ENCODE results near the gene ZNF324. TPM values are rescaled to one million over a fixed set of nuclear protein-coding genes. Genes with fewer than 3 reads are reported as not detected.

The ZNF324 gene
- total RNA-seq, 1 donor from 2014 or later: 10.5 TPM

DNA sequence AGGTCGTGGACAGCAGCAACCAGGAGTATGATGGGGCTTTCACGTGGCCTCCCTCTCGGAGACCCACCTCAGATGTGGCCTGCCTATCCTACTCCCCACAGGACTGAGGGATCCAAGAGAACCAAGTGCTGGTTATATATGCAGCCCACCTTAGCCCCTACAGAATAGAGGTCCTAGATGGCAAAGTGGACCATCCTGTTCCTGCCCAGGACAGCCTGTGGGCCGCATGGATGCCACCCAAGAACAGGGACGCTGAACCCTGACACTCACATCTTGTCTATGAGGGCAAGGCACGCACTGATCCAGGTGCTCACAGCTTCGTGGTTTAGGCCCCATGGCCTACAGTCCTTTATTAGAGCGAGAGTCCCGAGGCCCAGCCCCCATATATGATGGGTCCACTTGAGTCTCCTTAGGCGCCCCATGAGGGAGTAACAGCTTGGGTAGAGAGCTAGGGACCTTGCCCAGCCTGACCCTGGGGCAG, 46.4 kb downstream of the ZNF324 start:
- peaks cover 7% of the 10 kb centered on the region for H3K36me3 Mint-ChIP-seq (ENCODE audit: low read depth, unreplicated experiment)
- no peak overlapping the region for H3K27ac Mint-ChIP-seq (ENCODE audit: unreplicated experiment)
- H3K4me3 Mint-ChIP-seq (ENCODE audit: unreplicated experiment): no peak overlapping the region
- H3K4me1 Mint-ChIP-seq (ENCODE audit: unreplicated experiment): peaks cover 8% of the 10 kb centered on the region
- no peaks in the 10 kb centered on the region for H3K9me3 Mint-ChIP-seq (ENCODE audit: unreplicated experiment)
- H3K27me3 Mint-ChIP-seq (ENCODE audit: unreplicated experiment): peaks cover 21% of the 10 kb centered on the region
- TF ChIP-seq, protein P1, sequence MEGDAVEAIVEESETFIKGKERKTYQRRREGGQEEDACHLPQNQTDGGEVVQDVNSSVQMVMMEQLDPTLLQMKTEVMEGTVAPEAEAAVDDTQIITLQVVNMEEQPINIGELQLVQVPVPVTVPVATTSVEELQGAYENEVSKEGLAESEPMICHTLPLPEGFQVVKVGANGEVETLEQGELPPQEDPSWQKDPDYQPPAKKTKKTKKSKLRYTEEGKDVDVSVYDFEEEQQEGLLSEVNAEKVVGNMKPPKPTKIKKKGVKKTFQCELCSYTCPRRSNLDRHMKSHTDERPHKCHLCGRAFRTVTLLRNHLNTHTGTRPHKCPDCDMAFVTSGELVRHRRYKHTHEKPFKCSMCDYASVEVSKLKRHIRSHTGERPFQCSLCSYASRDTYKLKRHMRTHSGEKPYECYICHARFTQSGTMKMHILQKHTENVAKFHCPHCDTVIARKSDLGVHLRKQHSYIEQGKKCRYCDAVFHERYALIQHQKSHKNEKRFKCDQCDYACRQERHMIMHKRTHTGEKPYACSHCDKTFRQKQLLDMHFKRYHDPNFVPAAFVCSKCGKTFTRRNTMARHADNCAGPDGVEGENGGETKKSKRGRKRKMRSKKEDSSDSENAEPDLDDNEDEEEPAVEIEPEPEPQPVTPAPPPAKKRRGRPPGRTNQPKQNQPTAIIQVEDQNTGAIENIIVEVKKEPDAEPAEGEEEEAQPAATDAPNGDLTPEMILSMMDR (IDR thresholded peaks at IDR 0.05; ENCODE audit: unreplicated experiment): no peak
- DNase-seq (ENCODE audit: low spot score): no peak

DNA sequence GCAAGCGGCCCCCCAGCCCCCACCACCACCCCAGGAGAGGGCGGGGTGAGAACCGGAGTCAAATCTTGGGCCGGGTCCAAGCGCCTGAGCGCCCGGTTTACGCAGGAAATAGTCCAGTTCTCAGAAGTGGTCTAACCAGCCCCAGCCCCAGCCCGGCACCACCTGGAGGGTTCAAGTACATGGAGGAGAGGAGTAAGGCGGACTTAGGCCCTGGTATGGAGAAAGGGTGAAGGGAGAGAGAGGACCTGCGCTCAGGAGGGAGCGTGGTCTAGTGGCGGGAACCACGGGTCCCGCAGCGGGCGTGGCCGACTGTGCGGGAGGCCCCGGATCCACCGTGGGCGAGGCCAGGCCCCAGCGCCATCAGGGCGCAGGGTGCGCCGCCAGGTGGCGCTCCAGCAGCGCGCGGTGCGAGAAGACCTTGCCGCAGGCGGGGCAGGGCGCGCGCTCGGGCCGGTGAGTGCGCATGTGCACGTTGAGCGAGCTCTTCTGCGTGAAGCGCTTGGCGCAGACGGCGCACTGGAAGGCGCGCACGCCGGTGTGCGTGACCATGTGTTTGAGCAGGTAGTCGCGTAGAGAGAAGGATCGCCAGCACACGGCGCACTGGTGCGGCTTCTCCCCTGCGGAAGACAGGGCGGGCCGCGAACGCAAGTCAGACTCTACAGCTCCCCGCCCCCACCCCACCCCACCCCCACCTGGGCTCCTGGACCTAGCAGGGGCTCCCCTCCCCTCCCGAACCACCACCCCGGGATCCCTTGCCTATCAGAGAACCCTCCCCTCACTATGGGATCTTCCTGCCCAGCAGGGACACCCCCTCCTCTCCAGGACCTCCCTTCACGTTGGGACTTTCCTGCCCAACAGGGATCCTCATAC, 47.0 kb downstream of the ZNF324 start:
- H3K9me3 Mint-ChIP-seq (ENCODE audit: unreplicated experiment): no peaks in the 10 kb centered on the region
- no peak overlapping the region for H3K27ac Mint-ChIP-seq (ENCODE audit: unreplicated experiment)
- peak overlapping the region; percentile 83 for H3K4me3 Mint-ChIP-seq (ENCODE audit: unreplicated experiment)
- peaks cover 24% of the 10 kb centered on the region for H3K27me3 Mint-ChIP-seq (ENCODE audit: unreplicated experiment)
- peaks cover 11% of the 10 kb centered on the region for H3K36me3 Mint-ChIP-seq (ENCODE audit: low read depth, unreplicated experiment)
- TF ChIP-seq, protein P1 (IDR thresholded peaks at IDR 0.05; ENCODE audit: unreplicated experiment): peak; percentile 93
- DNase-seq (ENCODE audit: low spot score): peak; percentile 97
- peaks cover 15% of the 10 kb centered on the region for H3K4me1 Mint-ChIP-seq (ENCODE audit: unreplicated experiment)

DNA sequence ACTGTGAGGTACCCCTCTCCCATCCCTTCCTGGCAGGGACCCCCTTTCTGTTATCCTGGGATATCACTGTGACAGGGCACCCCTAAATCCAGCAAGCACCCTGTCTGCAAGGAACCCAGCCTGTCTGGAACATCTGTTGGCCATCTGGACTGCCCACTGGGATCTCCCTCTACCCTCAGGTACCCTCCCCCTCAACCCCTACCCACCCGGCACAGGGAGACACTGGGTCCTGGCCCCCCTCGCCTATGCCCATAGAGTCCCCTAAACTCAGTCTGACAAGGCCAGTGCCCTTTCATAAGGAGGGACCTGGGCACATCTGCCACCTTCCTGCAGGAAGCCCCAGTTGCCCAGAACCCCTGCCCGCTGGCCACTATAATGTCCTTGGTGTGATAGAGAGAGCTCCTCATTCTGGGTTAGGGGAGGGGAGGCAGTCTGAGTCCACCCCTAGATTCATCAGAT, 47.7 kb downstream of the ZNF324 start:
- TF ChIP-seq, protein P1 (IDR thresholded peaks at IDR 0.05; ENCODE audit: unreplicated experiment): no peak
- peaks cover 20% of the 10 kb centered on the region for H3K4me1 Mint-ChIP-seq (ENCODE audit: unreplicated experiment)
- peaks cover 13% of the 10 kb centered on the region for H3K36me3 Mint-ChIP-seq (ENCODE audit: low read depth, unreplicated experiment)
- no peak overlapping the region for H3K27ac Mint-ChIP-seq (ENCODE audit: unreplicated experiment)
- no peaks in the 10 kb centered on the region for H3K9me3 Mint-ChIP-seq (ENCODE audit: unreplicated experiment)
- peak overlapping the region; percentile 82 for H3K4me3 Mint-ChIP-seq (ENCODE audit: unreplicated experiment)
- H3K27me3 Mint-ChIP-seq (ENCODE audit: unreplicated experiment): peaks cover 28% of the 10 kb centered on the region
- no peak for DNase-seq (ENCODE audit: low spot score)

DNA sequence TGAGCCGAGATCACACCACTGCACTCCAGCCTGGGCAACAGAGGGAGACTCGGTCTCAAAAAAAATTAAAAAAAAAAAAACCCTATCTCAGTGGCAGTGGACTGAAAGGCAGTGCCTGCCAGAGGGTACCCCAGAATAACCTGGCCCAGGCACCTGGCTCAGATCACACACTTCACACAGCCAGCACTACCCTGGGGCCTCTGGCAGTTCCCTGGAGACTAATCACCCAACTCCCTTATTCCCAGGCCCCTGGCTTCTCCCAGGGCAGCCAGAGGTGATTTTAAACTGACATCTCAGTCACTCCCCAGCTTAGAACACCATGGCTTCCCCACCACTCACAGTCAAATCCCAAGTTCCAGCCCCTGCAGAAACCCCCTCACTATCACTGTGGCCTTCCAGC, 48.4 kb downstream of the ZNF324 start:
- H3K4me3 Mint-ChIP-seq (ENCODE audit: unreplicated experiment): peak overlapping the region; percentile 80
- H3K27me3 Mint-ChIP-seq (ENCODE audit: unreplicated experiment): peaks cover 25% of the 10 kb centered on the region
- peak overlapping the region; percentile 78 for H3K27ac Mint-ChIP-seq (ENCODE audit: unreplicated experiment)

More for the DNA sequence above, 48.4 kb downstream of the ZNF324 start:
- Mint-ChIP-seq H3K4me1 (ENCODE audit: unreplicated experiment) (peaks cover 26% of the 10 kb centered on the region), H3K9me3 (ENCODE audit: unreplicated experiment) (no peaks in the 10 kb centered on the region), H3K36me3 (ENCODE audit: low read depth, unreplicated experiment) (peaks cover 15% of the 10 kb centered on the region)
- TF ChIP-seq, protein P1 (IDR thresholded peaks at IDR 0.05; ENCODE audit: unreplicated experiment): no peak
- DNase-seq (ENCODE audit: low spot score): no peak
